Omental fat pad (tissue), 4 donors: ENCODE data around the gene ABHD15. TPM values are rescaled to one million over a fixed set of nuclear protein-coding genes. Genes with fewer than 3 reads are reported as not detected.
A peak's percentile ranks its signal among the peaks of the same experiment; 100 is the strongest.
"Not testable (repeated sequence)": the region's sequence is repeated elsewhere in the genome, so short reads cannot be mapped to it uniquely, and the experiment has no call there.

Experiments
- ATAC-seq: fragments of 150-250 bp; one replicate; pipeline ENCODE4 v1.9.1; 2016; ENCODE audit warnings: mild to moderate bottlenecking, moderate library complexity; ENCODE audit not compliant: low FRiP score
- DNase-seq: peaks from one replicate; pipeline ENCODE4 v3.0.0-alpha.2; 2019; ENCODE audit warnings: low spot score
- CTCF ChIP-seq, 3 donors: fragments of 450-650 bp; IDR thresholded peaks; one replicate each; pipeline ENCODE4 v1.5.1; 2016 to 2017; ENCODE audit warnings: antibody characterized with exemption in 3 of 3, mild to moderate bottlenecking in 3 of 3, moderate library complexity in 2 of 3
- total RNA-seq, 4 donors: library from RNA; depleted of rRNA; stranded (reverse); fragments of >200 nt; gene quantifications; one replicate each; pipeline ENCODE4 v1.1.0, GENCODE V29; 2016

Gene ABHD15
- total RNA-seq, 4 donors from 2014 or later = 21.6 to 55.2 (median 25.2) TPM

GRCh38 chr17:29563816-29564215, 3.0 kb downstream of the ABHD15 start:
- peak; percentile 10 for DNase-seq
- ATAC-seq = no peak
- TF ChIP-seq CTCF (IDR thresholded peaks at IDR 0.05) = no peak

- no peak for TF ChIP-seq CTCF (IDR thresholded peaks at IDR 0.05)
- ATAC-seq (no peak), DNase-seq (peak; percentile 12)
Measured at GRCh38 chr17:29562615-29563014, 4.2 kb downstream of the ABHD15 start.

- TF ChIP-seq CTCF (IDR thresholded peaks at IDR 0.05) = no peak
- DNase-seq (peak; percentile 22), ATAC-seq (no peak)
Measured at GRCh38 chr17:29561554-29562517, 5.0 kb downstream of the ABHD15 start.

- no peak for TF ChIP-seq CTCF (IDR thresholded peaks at IDR 0.05)
- DNase-seq (no peak), ATAC-seq (no peak)
Measured at GRCh38 chr17:29560316-29560715, 6.5 kb downstream of the ABHD15 start.

GRCh38 chr17:29559640-29560039, 7.2 kb downstream of the ABHD15 start:
- DNase-seq (no peak), ATAC-seq (no peak)
- TF ChIP-seq CTCF (IDR thresholded peaks at IDR 0.05) = no peak

GRCh38 chr17:29558139-29558538, 8.7 kb downstream of the ABHD15 start:
- DNase-seq, ATAC-seq: not testable (repeated sequence)

- DNase-seq (no peak), ATAC-seq (peak; percentile 9)
- TF ChIP-seq CTCF (IDR thresholded peaks at IDR 0.05) = no peak
Measured at GRCh38 chr17:29557739-29558116, 9.1 kb downstream of the ABHD15 start.
